GM19238 (cell line): Measurements from ENCODE around the gene ANO4.
"Not testable (repeated sequence)": the region's sequence is repeated elsewhere in the genome, so short reads cannot be mapped to it uniquely, and the experiment has no call there.

Source experiments
- DNase-seq: peaks from one replicate; pipeline ENCODE4 v3.0.0; 2011; ENCODE audit warnings: low spot score; ENCODE audit not compliant: insufficient read length

ANO4 gene

GRCh38 chr12:100987552-100988521, 193.3 kb downstream of the ANO4 start:
- peak; percentile 52 for DNase-seq

- DNase-seq, result not testable (repeated sequence)
Observed at GRCh38 chr12:100989509-100989908, 194.9 kb downstream of the ANO4 start.

GRCh38 chr12:100991102-100991501, 196.5 kb downstream of the ANO4 start:
- no peak for DNase-seq

- no peak for DNase-seq
Observed at GRCh38 chr12:100992194-100992593, 197.6 kb downstream of the ANO4 start.

- no peak for DNase-seq
Observed at GRCh38 chr12:100993916-100994450, 199.4 kb downstream of the ANO4 start.

GRCh38 chr12:100995201-100995600, 200.6 kb downstream of the ANO4 start:
- DNase-seq, result no peak

GRCh38 chr12:100995771-100996170, 201.2 kb downstream of the ANO4 start:
- DNase-seq, result no peak

- DNase-seq, result no peak
Observed at GRCh38 chr12:101001669-101002068, 207.1 kb downstream of the ANO4 start.

- DNase-seq, result no peak
Observed at GRCh38 chr12:101002696-101003419, 208.3 kb downstream of the ANO4 start.

GRCh38 chr12:101004898-101005297, 210.3 kb downstream of the ANO4 start:
- DNase-seq, result no peak

- no peak for DNase-seq
Observed at GRCh38 chr12:101009274-101009673, 214.7 kb downstream of the ANO4 start.

GRCh38 chr12:101010896-101011295, 216.3 kb downstream of the ANO4 start:
- no peak for DNase-seq

- no peak for DNase-seq
Observed at GRCh38 chr12:101013993-101014392, 219.4 kb downstream of the ANO4 start.

- DNase-seq, result no peak
Observed at GRCh38 chr12:101015044-101015443, 220.5 kb downstream of the ANO4 start.

- no peak for DNase-seq
Observed at GRCh38 chr12:101018540-101018939, 224.0 kb downstream of the ANO4 start.

- no peak for DNase-seq
Observed at GRCh38 chr12:101019201-101019600, 224.6 kb downstream of the ANO4 start.

GRCh38 chr12:101019667-101020066, 225.1 kb downstream of the ANO4 start:
- DNase-seq, result no peak

- DNase-seq, result no peak
Observed at GRCh38 chr12:101021442-101021841, 226.9 kb downstream of the ANO4 start.

GRCh38 chr12:101021911-101022388, 227.4 kb downstream of the ANO4 start:
- DNase-seq, result no peak

GRCh38 chr12:101027200-101027599, 232.6 kb downstream of the ANO4 start:
- no peak for DNase-seq

- DNase-seq, result no peak
Observed at GRCh38 chr12:101027816-101028215, 233.2 kb downstream of the ANO4 start.

- DNase-seq, result no peak
Observed at GRCh38 chr12:101038289-101038871, 243.8 kb downstream of the ANO4 start.
